WERI-Rb-1 (cell line): ENCODE data around the gene DPEP2.
"Not testable (repeated sequence)": the region's sequence is repeated elsewhere in the genome, so short reads cannot be mapped to it uniquely, and the experiment has no call there.

Source experiments
- DNase-seq: peaks from one replicate; pipeline ENCODE4 v3.0.0-alpha.2; 2020
- H3K27ac ChIP-seq: fragments of 250-450 bp; sonication (Bioruptor Pico); 2 replicates; pipeline ENCODE4 v1.5.1; 2020; ENCODE audit warnings: mild to moderate bottlenecking, moderate library complexity
- H3K27me3 ChIP-seq: fragments of 250-450 bp; sonication (Bioruptor Pico); 2 replicates; pipeline ENCODE4 v1.5.1; 2021; ENCODE audit warnings: mild to moderate bottlenecking, low read depth, moderate library complexity; ENCODE audit not compliant: insufficient read depth, severe bottlenecking
- H3K36me3 ChIP-seq: fragments of 250-450 bp; sonication (Bioruptor Pico); 2 replicates; pipeline ENCODE4 v1.5.1; 2020; ENCODE audit warnings: mild to moderate bottlenecking, moderate library complexity
- H3K4me3 ChIP-seq: 2 replicates; pipeline ENCODE4 v1.5.1; 2011; ENCODE audit warnings: low read depth, mild to moderate bottlenecking, control low read depth, low read length
- H3K9me3 ChIP-seq: fragments of 250-450 bp; sonication (Bioruptor Pico); 2 replicates; pipeline ENCODE4 v1.5.1; 2021; ENCODE audit warnings: mild to moderate bottlenecking, moderate library complexity; ENCODE audit not compliant: severe bottlenecking
- TF ChIP-seq, protein P1 (sequence below): IDR thresholded peaks from 2 replicates; pipeline ENCODE4 v1.5.1; 2011; ENCODE audit warnings: low read depth, mild to moderate bottlenecking, control low read depth, inconsistent platforms, low read length

Gene DPEP2

GRCh38 chr16:67941469-67942199 is 57.6 kb downstream of the DPEP2 start:
- TF ChIP-seq, protein P1, sequence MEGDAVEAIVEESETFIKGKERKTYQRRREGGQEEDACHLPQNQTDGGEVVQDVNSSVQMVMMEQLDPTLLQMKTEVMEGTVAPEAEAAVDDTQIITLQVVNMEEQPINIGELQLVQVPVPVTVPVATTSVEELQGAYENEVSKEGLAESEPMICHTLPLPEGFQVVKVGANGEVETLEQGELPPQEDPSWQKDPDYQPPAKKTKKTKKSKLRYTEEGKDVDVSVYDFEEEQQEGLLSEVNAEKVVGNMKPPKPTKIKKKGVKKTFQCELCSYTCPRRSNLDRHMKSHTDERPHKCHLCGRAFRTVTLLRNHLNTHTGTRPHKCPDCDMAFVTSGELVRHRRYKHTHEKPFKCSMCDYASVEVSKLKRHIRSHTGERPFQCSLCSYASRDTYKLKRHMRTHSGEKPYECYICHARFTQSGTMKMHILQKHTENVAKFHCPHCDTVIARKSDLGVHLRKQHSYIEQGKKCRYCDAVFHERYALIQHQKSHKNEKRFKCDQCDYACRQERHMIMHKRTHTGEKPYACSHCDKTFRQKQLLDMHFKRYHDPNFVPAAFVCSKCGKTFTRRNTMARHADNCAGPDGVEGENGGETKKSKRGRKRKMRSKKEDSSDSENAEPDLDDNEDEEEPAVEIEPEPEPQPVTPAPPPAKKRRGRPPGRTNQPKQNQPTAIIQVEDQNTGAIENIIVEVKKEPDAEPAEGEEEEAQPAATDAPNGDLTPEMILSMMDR = no peak
- H3K36me3 ChIP-seq = peaks cover 7% of the 10 kb centered on the region
- DNase-seq = no peak
- H3K9me3 ChIP-seq = no peaks in the 10 kb centered on the region
- H3K4me3 ChIP-seq = no peak overlapping the region
- H3K27ac ChIP-seq = no peak overlapping the region
- no peaks in the 10 kb centered on the region for H3K27me3 ChIP-seq

GRCh38 chr16:67940446-67941089 is 58.7 kb downstream of the DPEP2 start:
- H3K4me3 ChIP-seq = no peak overlapping the region
- H3K36me3 ChIP-seq = peaks cover 7% of the 10 kb centered on the region
- H3K27me3 ChIP-seq = no peaks in the 10 kb centered on the region
- no peak overlapping the region for H3K27ac ChIP-seq
- TF ChIP-seq, protein P1 = no peak
- H3K9me3 ChIP-seq = no peaks in the 10 kb centered on the region
- DNase-seq = no peak

DNA sequence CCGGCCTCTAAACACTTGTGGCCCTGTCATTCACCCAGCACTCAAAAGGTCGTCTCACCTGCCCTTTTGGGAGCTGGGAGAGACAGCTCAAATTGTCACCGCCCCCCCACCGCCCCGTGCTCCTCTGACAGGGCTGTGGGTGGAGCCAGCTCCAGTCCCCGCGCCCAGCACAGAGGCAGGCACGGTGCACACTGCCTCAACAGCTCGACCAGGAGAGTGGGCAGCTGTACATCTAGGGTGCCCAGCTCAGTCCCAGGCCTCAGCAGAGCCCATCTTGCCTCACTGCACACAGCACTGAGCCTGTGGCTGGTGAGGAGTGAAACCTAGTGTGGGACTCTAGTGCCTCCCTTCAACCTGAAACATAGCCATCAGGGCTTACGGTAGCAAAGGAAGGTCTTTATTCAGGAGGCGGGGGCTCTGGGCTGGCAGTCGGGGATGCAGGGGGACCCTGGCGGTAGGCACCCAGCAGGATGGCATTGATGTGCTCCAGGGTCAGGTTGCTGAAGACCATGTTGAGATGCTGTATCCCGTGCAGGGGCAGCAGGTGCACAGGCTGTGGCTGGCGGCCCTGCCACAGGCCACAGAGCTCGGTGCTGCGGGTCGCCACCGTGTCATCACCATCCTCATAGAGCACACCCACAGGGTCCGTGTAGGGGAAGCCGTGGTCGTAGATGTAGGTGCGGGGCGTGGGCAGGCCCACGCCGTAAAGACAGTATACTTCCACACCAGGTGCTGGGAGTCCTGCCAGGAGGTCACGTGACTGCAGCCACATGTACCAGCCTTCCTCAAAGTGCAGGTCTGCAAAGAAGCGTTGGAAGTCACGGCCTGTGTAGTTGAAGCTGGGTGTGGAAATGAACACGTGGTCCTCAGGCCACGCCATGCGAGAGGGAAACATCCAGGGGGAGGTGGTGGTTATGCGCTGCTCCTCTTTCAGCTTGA is 59.5 kb downstream of the DPEP2 start:
- no peaks in the 10 kb centered on the region for H3K27me3 ChIP-seq
- peaks cover 7% of the 10 kb centered on the region for H3K36me3 ChIP-seq
- no peak for DNase-seq
- H3K4me3 ChIP-seq = no peak overlapping the region
- H3K27ac ChIP-seq = no peak overlapping the region
- TF ChIP-seq, protein P1 = no peak
- no peaks in the 10 kb centered on the region for H3K9me3 ChIP-seq

DNA sequence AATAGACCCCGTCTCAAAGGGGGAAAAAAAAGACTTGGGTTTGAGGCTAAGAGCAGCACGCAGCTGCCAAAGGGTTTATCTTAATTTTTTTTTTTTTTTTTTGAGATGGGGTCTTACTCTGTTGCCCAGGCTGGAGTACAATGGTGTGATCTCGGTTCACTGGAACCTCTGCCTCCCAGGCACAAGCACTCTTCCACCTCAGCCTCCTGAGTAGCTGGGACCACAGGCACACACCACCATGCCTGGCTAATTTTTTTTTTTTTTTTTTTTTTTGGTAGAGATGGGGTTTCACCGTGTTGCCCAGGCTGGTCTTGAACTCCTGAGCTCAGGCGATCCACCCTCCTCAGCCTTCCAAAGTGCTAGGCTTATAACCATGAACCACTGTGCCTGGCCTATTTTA is 61.6 kb downstream of the DPEP2 start:
- H3K4me3 ChIP-seq, DNase-seq, H3K27ac ChIP-seq, H3K36me3 ChIP-seq, H3K9me3 ChIP-seq, H3K27me3 ChIP-seq: not testable (repeated sequence)
